Osteocyte (in vitro differentiated cells): ENCODE data around the gene AP2A1. TPM values are rescaled to one million over a fixed set of nuclear protein-coding genes. Genes with fewer than 3 reads are reported as not detected.

ENCODE experiments used
- DNase-seq: peaks from one replicate; pipeline ENCODE4 v3.0.0; 2021; ENCODE audit warnings: mixed read lengths; ENCODE audit not compliant: unreplicated experiment; ENCODE audit errors: extremely low spot score
- H3K27ac Mint-ChIP-seq: one replicate; pipeline ENCODE4 v1.8.0; 2021; ENCODE audit warnings: mild to moderate bottlenecking, mixed read lengths; ENCODE audit not compliant: unreplicated experiment
- H3K27me3 Mint-ChIP-seq: one replicate; pipeline ENCODE4 v1.8.0; 2021; ENCODE audit warnings: mixed read lengths; ENCODE audit not compliant: unreplicated experiment
- H3K36me3 Mint-ChIP-seq: one replicate; pipeline ENCODE4 v1.8.0; 2021; ENCODE audit warnings: mixed read lengths; ENCODE audit not compliant: unreplicated experiment
- H3K4me1 Mint-ChIP-seq: one replicate; pipeline ENCODE4 v1.8.0; 2021; ENCODE audit warnings: mixed read lengths; ENCODE audit not compliant: unreplicated experiment
- H3K4me3 Mint-ChIP-seq: one replicate; pipeline ENCODE4 v1.8.0; 2021; ENCODE audit warnings: mild to moderate bottlenecking, moderate library complexity, mixed read lengths; ENCODE audit not compliant: unreplicated experiment
- H3K9me3 Mint-ChIP-seq: one replicate; pipeline ENCODE4 v1.8.0; 2021; ENCODE audit warnings: mixed read lengths; ENCODE audit not compliant: unreplicated experiment
- CTCF ChIP-seq: fragments of 200-600 bp; sonication (generic); IDR thresholded peaks from 2 replicates; pipeline ENCODE4 v1.5.0; 2021; ENCODE audit warnings: antibody characterized with exemption, mild to moderate bottlenecking, moderate library complexity
- total RNA-seq: library from RNA; stranded (reverse); gene quantifications from 2 replicates; pipeline ENCODE4 v1.2.1, GENCODE V29; 2021

AP2A1 gene
- total RNA-seq, 1 donor from 2014 or later: 133 TPM

GRCh38 chr19:49792829-49793560, 26.2 kb downstream of the AP2A1 start:
- no peak for TF ChIP-seq CTCF
- Mint-ChIP-seq H3K4me3 (no peak overlapping the region), H3K4me1 (no peaks in the 10 kb centered on the region), H3K36me3 (peaks cover 31% of the 10 kb centered on the region), H3K27ac (no peak overlapping the region), H3K27me3 (no peaks in the 10 kb centered on the region), H3K9me3 (no peaks in the 10 kb centered on the region)
- DNase-seq: no peak

DNA sequence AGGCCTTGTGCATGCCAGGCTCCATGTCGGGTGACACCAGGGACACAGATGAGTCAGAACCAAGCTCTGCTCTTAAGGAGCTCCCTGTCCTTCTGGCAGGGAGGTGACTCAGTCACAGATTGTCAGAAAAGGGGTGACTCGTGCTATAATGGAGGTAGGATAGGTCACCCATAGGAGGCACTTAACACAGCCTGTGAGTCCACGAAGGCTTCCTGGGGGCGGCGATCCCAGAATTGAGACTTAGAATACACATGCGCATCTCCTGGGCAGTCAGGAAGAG, 26.7 kb downstream of the AP2A1 start:
- H3K9me3 Mint-ChIP-seq: no peaks in the 10 kb centered on the region
- no peak overlapping the region for H3K27ac Mint-ChIP-seq
- no peak overlapping the region for H3K4me3 Mint-ChIP-seq
- no peaks in the 10 kb centered on the region for H3K4me1 Mint-ChIP-seq
- no peak for DNase-seq
- peaks cover 31% of the 10 kb centered on the region for H3K36me3 Mint-ChIP-seq
- no peak for TF ChIP-seq CTCF
- H3K27me3 Mint-ChIP-seq: no peaks in the 10 kb centered on the region

GRCh38 chr19:49795615-49796014, 28.8 kb downstream of the AP2A1 start:
- no peak overlapping the region for H3K4me3 Mint-ChIP-seq
- H3K9me3 Mint-ChIP-seq: no peaks in the 10 kb centered on the region
- peaks cover 28% of the 10 kb centered on the region for H3K36me3 Mint-ChIP-seq
- no peaks in the 10 kb centered on the region for H3K4me1 Mint-ChIP-seq
- no peaks in the 10 kb centered on the region for H3K27me3 Mint-ChIP-seq
- H3K27ac Mint-ChIP-seq: no peak overlapping the region
- no peak for DNase-seq
- TF ChIP-seq CTCF: no peak

GRCh38 chr19:49798574-49798973, 31.8 kb downstream of the AP2A1 start:
- no peak for DNase-seq
- H3K4me3 Mint-ChIP-seq: no peak overlapping the region
- no peak for TF ChIP-seq CTCF
- H3K27me3 Mint-ChIP-seq: no peaks in the 10 kb centered on the region
- no peak overlapping the region for H3K27ac Mint-ChIP-seq
- H3K4me1 Mint-ChIP-seq: peaks cover 2% of the 10 kb centered on the region
- no peaks in the 10 kb centered on the region for H3K9me3 Mint-ChIP-seq
- H3K36me3 Mint-ChIP-seq: peaks cover 23% of the 10 kb centered on the region

- H3K36me3 Mint-ChIP-seq: peaks cover 24% of the 10 kb centered on the region
- no peaks in the 10 kb centered on the region for H3K9me3 Mint-ChIP-seq
- no peak for DNase-seq
- H3K4me1 Mint-ChIP-seq: peaks cover 2% of the 10 kb centered on the region
- no peak overlapping the region for H3K4me3 Mint-ChIP-seq
- no peaks in the 10 kb centered on the region for H3K27me3 Mint-ChIP-seq
- no peak for TF ChIP-seq CTCF
- no peak overlapping the region for H3K27ac Mint-ChIP-seq
Observed at GRCh38 chr19:49799271-49799797, 32.5 kb downstream of the AP2A1 start.
